ENCODE data around the gene TXNDC2. TPM values are rescaled to one million over a fixed set of nuclear protein-coding genes. Genes with fewer than 3 reads are reported as not detected.

The TXNDC2 gene
- total RNA-seq, 2 donors from 2014 or later, result 0.35 to 8.8 TPM

- Histone ChIP-seq H3K27me3 (replicated peaks; ENCODE audit: insufficient read depth) (no peaks in the 10 kb centered on the region), H3K36me3 (no peaks in the 10 kb centered on the region), H3K4me3 (peak overlapping the region; percentile 64), H3K9me3 (no peaks in the 10 kb centered on the region), H3K4me1 (ENCODE audit: control insufficient read depth in 1 of 2, low read depth in 2 of 2) (peaks cover 3 to 6% of the 10 kb centered on the region in 2 donors), H3K27ac (peak overlapping the region; percentile 6 to 67)
- TF ChIP-seq CTCF (IDR thresholded peaks at IDR 0.05), result no peak
- ATAC-seq (ENCODE audit: insufficient number of reproducible peaks, low FRiP score, low read depth) (no peak), DNase-seq (ENCODE audit: low spot score) (no peak)
These were observed 9.4 kb upstream of the TXNDC2 start for GRCh38 chr18:9876212-9876866.

- Histone ChIP-seq H3K9me3 (no peaks in the 10 kb centered on the region), H3K4me3 (peak overlapping the region; percentile 64), H3K27me3 (replicated peaks; ENCODE audit: insufficient read depth) (no peaks in the 10 kb centered on the region), H3K4me1 (ENCODE audit: control insufficient read depth in 1 of 2, low read depth in 2 of 2) (peaks cover 3 to 6% of the 10 kb centered on the region in 2 donors), H3K36me3 (no peaks in the 10 kb centered on the region), H3K27ac (peak overlapping the region; percentile 10 to 67)
- no peak for TF ChIP-seq CTCF (IDR thresholded peaks at IDR 0.05)
- ATAC-seq (ENCODE audit: insufficient number of reproducible peaks, low FRiP score, low read depth) (peak; percentile 94), DNase-seq (ENCODE audit: low spot score) (no peak)
These were observed 8.7 kb upstream of the TXNDC2 start for GRCh38 chr18:9876867-9877654.

GRCh38 chr18:9877655-9878014 is 8.1 kb upstream of the TXNDC2 start:
- Histone ChIP-seq H3K4me3 (peak overlapping the region; percentile 64), H3K4me1 (ENCODE audit: control insufficient read depth in 1 of 2, low read depth in 2 of 2) (peaks cover 6% of the 10 kb centered on the region in 2 donors), H3K27ac (peak overlapping the region in 1 of 2 donors; percentile 67), H3K36me3 (no peaks in the 10 kb centered on the region), H3K9me3 (no peaks in the 10 kb centered on the region), H3K27me3 (replicated peaks; ENCODE audit: insufficient read depth) (no peaks in the 10 kb centered on the region)
- ATAC-seq (ENCODE audit: insufficient number of reproducible peaks, low FRiP score, low read depth) (no peak), DNase-seq (ENCODE audit: low spot score) (no peak)
- no peak for TF ChIP-seq CTCF (IDR thresholded peaks at IDR 0.05)

- TF ChIP-seq CTCF (IDR thresholded peaks at IDR 0.05), result no peak
- H3K9me3 ChIP-seq, result no peaks in the 10 kb centered on the region
- peaks cover 6% of the 10 kb centered on the region in 2 donors for H3K4me1 ChIP-seq (ENCODE audit: control insufficient read depth in 1 of 2, low read depth in 2 of 2)
- ATAC-seq (ENCODE audit: insufficient number of reproducible peaks, low FRiP score, low read depth) (no peak), DNase-seq (ENCODE audit: low spot score) (no peak)
- no peaks in the 10 kb centered on the region for H3K27me3 ChIP-seq (replicated peaks; ENCODE audit: insufficient read depth)
- no peak overlapping the region for H3K27ac ChIP-seq
- no peaks in the 10 kb centered on the region for H3K36me3 ChIP-seq
- H3K4me3 ChIP-seq, result no peak overlapping the region
These were observed 7.7 kb upstream of the TXNDC2 start for GRCh38 chr18:9878095-9878494.

GRCh38 chr18:9878783-9879242 is 7.0 kb upstream of the TXNDC2 start:
- no peak for ATAC-seq (ENCODE audit: insufficient number of reproducible peaks, low FRiP score, low read depth)
- DNase-seq (ENCODE audit: low spot score), result no peak
- Histone ChIP-seq H3K4me3 (no peak overlapping the region), H3K9me3 (no peaks in the 10 kb centered on the region), H3K4me1 (ENCODE audit: control insufficient read depth in 1 of 2, low read depth in 2 of 2) (peaks cover 6% of the 10 kb centered on the region in 2 donors), H3K27ac (no peak overlapping the region), H3K36me3 (no peaks in the 10 kb centered on the region), H3K27me3 (replicated peaks; ENCODE audit: insufficient read depth) (no peaks in the 10 kb centered on the region)
- TF ChIP-seq CTCF (IDR thresholded peaks at IDR 0.05), result no peak
